Thyroid gland (tissue), 4 donors: ENCODE measurements around the gene MYO18A. TPM values are rescaled to one million over a fixed set of nuclear protein-coding genes. Genes with fewer than 3 reads are reported as not detected.

Source experiments
- DNase-seq, 2 donors: peaks; one replicate each; pipeline ENCODE4 v3.0.0-alpha.2; 2019
- H3K27ac ChIP-seq, 3 donors: fragments of 200-600 bp; sonication (generic); 1 replicate in 2 of 3; 2 replicates in 1 of 3; pipeline ENCODE4 v1.5.1; 2016 to 2019; ENCODE audit warnings: mild to moderate bottlenecking in 1 of 3, moderate library complexity in 1 of 3
- H3K27me3 ChIP-seq: fragments of 200-600 bp; sonication (generic); one replicate; pipeline ENCODE4 v1.5.1; 2019
- H3K36me3 ChIP-seq, 2 donors: fragments of 200-600 bp; sonication (generic); one replicate each; pipeline ENCODE4 v1.5.1; 2016 to 2019
- H3K4me1 ChIP-seq, 2 donors: fragments of 200-600 bp; sonication (generic); one replicate each; pipeline ENCODE4 v1.5.1; 2017 to 2019
- H3K4me3 ChIP-seq, 3 donors: fragments of 200-600 bp; sonication (generic); replicated peaks in 1 of 3; 1 replicate in 2 of 3; 2 replicates in 1 of 3; pipeline ENCODE4 v1.5.1; 2016; ENCODE audit warnings: mild to moderate bottlenecking in 1 of 3
- H3K9me3 ChIP-seq: fragments of 200-600 bp; sonication (generic); one replicate; pipeline ENCODE4 v1.5.1; 2017
- CTCF ChIP-seq, 6 experiments: fragments of 200-600 bp in 3 of 6; fragments of 450-650 bp in 3 of 6; sonication (generic) in 3 of 6; IDR thresholded peaks; one replicate each; pipeline ENCODE4 v1.5.1; 2016 to 2019; ENCODE audit warnings: antibody characterized with exemption in 6 of 6, mild to moderate bottlenecking in 2 of 6, inconsistent platforms in 1 of 6, moderate library complexity in 1 of 6
- POLR2A ChIP-seq, 2 donors: fragments of 450-650 bp; IDR thresholded peaks; one replicate each; pipeline ENCODE4 v1.6.1; 2017; ENCODE audit warnings: antibody characterized with exemption in 2 of 2, mild to moderate bottlenecking in 2 of 2, moderate library complexity in 1 of 2
- WGBS, 2 donors: methylation state at CpG; one replicate each; pipeline ENCODE4 v1.1.5; 2017; 5-methylcytosine and 5-hydroxymethylcytosine counted together
- intact Hi-C: fragments of 100-400 bp; cut with DNase I; formaldehyde crosslinking; loops from one replicate; pipeline ENCODE4 v1.15.1; 2023
- total RNA-seq, 4 donors: library from RNA; depleted of rRNA; stranded (reverse); fragments of >200 nt; gene quantifications; one replicate each; pipeline ENCODE4 v1.2.3, GENCODE V29; 2016

The MYO18A gene
- total RNA-seq, 4 donors from 2014 or later: 32.1 to 49.8 (median 40.6) TPM

GRCh38 chr17:29093090-29093871 lies 86.9 kb downstream of the MYO18A start:
- 97 to 99% methylated on average over 20 of the region's 20 CpGs for WGBS, 2 donors
- H3K27ac ChIP-seq: no peak overlapping the region
- H3K4me3 ChIP-seq: no peak overlapping the region
- peaks cover 64 to 70% of the 10 kb centered on the region in 2 donors for H3K36me3 ChIP-seq
- H3K27me3 ChIP-seq: no peaks in the 10 kb centered on the region
- no peaks in the 10 kb centered on the region for H3K4me1 ChIP-seq
- DNase-seq: no peak
- TF ChIP-seq CTCF (IDR thresholded peaks at IDR 0.05): no peak
- TF ChIP-seq POLR2A (IDR thresholded peaks at IDR 0.05): no peak
- intact Hi-C loops: no loop called here
- no peaks in the 10 kb centered on the region for H3K9me3 ChIP-seq

- H3K36me3 ChIP-seq: peaks cover 57 to 59% of the 10 kb centered on the region in 2 donors
- no peak overlapping the region for H3K4me3 ChIP-seq
- WGBS, 2 donors: 90 to 97% methylated on average over 8 to 12 of the region's 13 CpGs
- no peaks in the 10 kb centered on the region for H3K4me1 ChIP-seq
- TF ChIP-seq POLR2A (IDR thresholded peaks at IDR 0.05): no peak
- TF ChIP-seq CTCF (IDR thresholded peaks at IDR 0.05): no peak
- H3K9me3 ChIP-seq: no peaks in the 10 kb centered on the region
- H3K27me3 ChIP-seq: no peaks in the 10 kb centered on the region
- DNase-seq: no peak
- H3K27ac ChIP-seq: no peak overlapping the region
- intact Hi-C loops: no loop called here
These were observed 88.5 kb downstream of the MYO18A start for GRCh38 chr17:29091606-29092289.

GRCh38 chr17:29090750-29091605 lies 89.2 kb downstream of the MYO18A start:
- WGBS, 2 donors: 71 to 80% methylated on average over 12 of the region's 12 CpGs
- intact Hi-C loops: no loop called here
- TF ChIP-seq CTCF (IDR thresholded peaks at IDR 0.05): no peak
- TF ChIP-seq POLR2A (IDR thresholded peaks at IDR 0.05): no peak

GRCh38 chr17:29090108-29090507 lies 90.1 kb downstream of the MYO18A start:
- Histone ChIP-seq H3K36me3 (peaks cover 52 to 65% of the 10 kb centered on the region in 2 donors), H3K9me3 (no peaks in the 10 kb centered on the region)
- intact Hi-C loops: no loop called here

More at GRCh38 chr17:29090750-29091605, 89.2 kb downstream of the MYO18A start:
- Histone ChIP-seq H3K9me3 (no peaks in the 10 kb centered on the region), H3K27ac (no peak overlapping the region), H3K4me3 (no peak overlapping the region), H3K4me1 (no peaks in the 10 kb centered on the region), H3K36me3 (peaks cover 57 to 59% of the 10 kb centered on the region in 2 donors), H3K27me3 (no peaks in the 10 kb centered on the region)
- DNase-seq: no peak

More at GRCh38 chr17:29090108-29090507, 90.1 kb downstream of the MYO18A start:
- Histone ChIP-seq H3K27ac (no peak overlapping the region), H3K4me3 (no peak overlapping the region), H3K27me3 (no peaks in the 10 kb centered on the region), H3K4me1 (no peaks in the 10 kb centered on the region)
- DNase-seq: no peak
- 74 to 79% methylated on average over 4 of the region's 4 CpGs for WGBS, 2 donors
- TF ChIP-seq CTCF (IDR thresholded peaks at IDR 0.05): no peak
- TF ChIP-seq POLR2A (IDR thresholded peaks at IDR 0.05): no peak
